Fibroblast of lung (primary cell): ENCODE measurements around the gene COL15A1.

Experiments
- CTCF ChIP-seq, 2 donors: IDR thresholded peaks in 1 of 2; conservative IDR thresholded peaks in 1 of 2; 1 replicate in 1 of 2; 2 replicates in 1 of 2; pipeline ENCODE4 v1.5.1; 2011 to 2012; ENCODE audit warnings: low read length in 2 of 2, control low read depth in 1 of 2, inconsistent platforms in 1 of 2, low read depth in 1 of 2, mild to moderate bottlenecking in 1 of 2
- EZH2 ChIP-seq: IDR thresholded peaks from 2 replicates; pipeline ENCODE4 v1.5.1; 2012; ENCODE audit warnings: low read length, control low read depth, mild to moderate bottlenecking; ENCODE audit errors: missing control alignments

GRCh38 chr9:99051406-99051805 is 107.7 kb downstream of the COL15A1 start:
- TF ChIP-seq EZH2 (no peak), CTCF (conservative IDR thresholded peaks at IDR 0.05 in 1 of 2, IDR thresholded peaks at IDR 0.05 in 1 of 2; ENCODE audit: low read depth in 1 of 2, low read length in 2 of 2) (no peak)
